OCI-LY7 (cell line): Measurements from ENCODE around the gene IPO4. TPM values are rescaled to one million over a fixed set of nuclear protein-coding genes. Genes with fewer than 3 reads are reported as not detected.

ENCODE experiments used
- BruUV-seq: library from RNA; stranded (reverse); fragments of 400-500 nt; replicated peaks from 2 replicates; lab custom pipeline; 2021; lab: Mats Ljungman, UMichigan
- CTCF ChIA-PET: fragments of 300-600 bp; sonication (Branson Sonifier 250); formaldehyde crosslinking; loops from one replicate; lab custom pipeline; 2022; ENCODE audit warnings: antibody characterized with exemption; ENCODE audit not compliant: unreplicated experiment; lab: Charles Lee
- POLR2A ChIA-PET: fragments of 300-600 bp; sonication (Branson Sonifier 250); formaldehyde crosslinking; loops from one replicate; lab custom pipeline; 2022; ENCODE audit warnings: antibody characterized with exemption; lab: Charles Lee
- DNase-seq: peaks from one replicate; pipeline ENCODE4 v3.0.0-alpha.2; 2015; ENCODE audit warnings: low spot score
- H2AFZ ChIP-seq: fragments of 200-600 bp; sonication (generic), shearing (Covaris generic); 2 replicates; pipeline ENCODE4 v1.6.1; 2014; ENCODE audit warnings: mild to moderate bottlenecking, antibody characterized with exemption, low read length, moderate library complexity
- H3K27ac ChIP-seq: fragments of 200-600 bp; sonication (generic); 2 replicates; pipeline ENCODE4 v1.5.1; 2014; ENCODE audit warnings: mixed run types, low read depth, mild to moderate bottlenecking, moderate library complexity, low read length, inconsistent platforms; ENCODE audit not compliant: poor library complexity, severe bottlenecking
- H3K36me3 ChIP-seq: fragments of 200-600 bp; sonication (generic); 2 replicates; pipeline ENCODE4 v1.6.1; 2014; ENCODE audit warnings: mild to moderate bottlenecking, antibody characterized with exemption, low read length, moderate library complexity, mixed read lengths; ENCODE audit not compliant: insufficient read depth
- H3K4me1 ChIP-seq: fragments of 200-600 bp; sonication (generic); 2 replicates; pipeline ENCODE4 v1.5.1; 2014; ENCODE audit warnings: mild to moderate bottlenecking, low read length; ENCODE audit not compliant: insufficient read depth, poor library complexity, severe bottlenecking
- H3K4me2 ChIP-seq: fragments of 200-600 bp; sonication (generic); 2 replicates; pipeline ENCODE4 v1.6.1; 2014; ENCODE audit warnings: mild to moderate bottlenecking, low read length
- H3K4me3 ChIP-seq: fragments of 200-600 bp; sonication (generic); 2 replicates; pipeline ENCODE4 v1.5.1; 2014; ENCODE audit warnings: mild to moderate bottlenecking, low read depth, low read length; ENCODE audit not compliant: poor library complexity, severe bottlenecking
- H3K79me2 ChIP-seq: fragments of 200-600 bp; sonication (generic); 2 replicates; pipeline ENCODE4 v1.6.1; 2016; ENCODE audit warnings: low read depth, mild to moderate bottlenecking, low read length, moderate library complexity, mixed read lengths; ENCODE audit not compliant: insufficient read depth
- H3K9me2 ChIP-seq: fragments of 200-600 bp; sonication (generic); 2 replicates; pipeline ENCODE4 v1.6.1; 2016; ENCODE audit warnings: mild to moderate bottlenecking, low read length, mixed read lengths; ENCODE audit not compliant: insufficient read depth
- H3K9me3 ChIP-seq: fragments of 200-600 bp; sonication (generic); 2 replicates; pipeline ENCODE4 v1.6.1; 2014; ENCODE audit warnings: mild to moderate bottlenecking, mixed run types, low read length, mixed read lengths
- H4K20me1 ChIP-seq: fragments of 200-600 bp; sonication (generic); 2 replicates; pipeline ENCODE4 v1.6.1; 2014; ENCODE audit warnings: mild to moderate bottlenecking, antibody characterized with exemption, low read length, moderate library complexity, mixed read lengths; ENCODE audit not compliant: insufficient read depth
- CTCF ChIP-seq: fragments of 200-600 bp; sonication (generic); conservative IDR thresholded peaks from 2 replicates; pipeline ENCODE4 v1.5.1; 2014; ENCODE audit warnings: mild to moderate bottlenecking, antibody characterized with exemption, low read length, moderate library complexity, mixed read lengths
- EZH2phosphoT487 ChIP-seq: fragments of 200-600 bp; sonication (generic); IDR thresholded peaks from 2 replicates; pipeline ENCODE4 v1.6.1; 2018; ENCODE audit warnings: low read depth, borderline replicate concordance, mild to moderate bottlenecking, mixed run types, antibody characterized with exemption, low read length, moderate library complexity, mixed read lengths
- intact Hi-C: fragments of 100-400 bp; cut with micrococcal nuclease; formaldehyde crosslinking; loops from one replicate; pipeline ENCODE4 v1.10.0; 2022; ENCODE audit not compliant: unreplicated experiment
- total RNA-seq, 2 experiments: library from RNA; depleted of rRNA in 1 of 2; stranded (reverse); fragments of >200 nt in 1 of 2; shearing (Covaris generic) in 1 of 2; gene quantifications; 2 replicates each; pipeline ENCODE4 v1.2.3, GENCODE V29; 2014 to 2022

Gene IPO4
- total RNA-seq, 2 experiments from 2014 or later = 53.1 to 59.2 TPM

- Histone ChIP-seq H3K4me1 (peaks cover 40% of the 10 kb centered on the region), H2AFZ (peak overlapping the region; percentile 87; the same call in 1 of the 2 replicates), H3K79me2 (peaks cover 20% of the 10 kb centered on the region), H3K9me2 (no peaks in the 10 kb centered on the region), H3K27ac (peak overlapping the region; percentile 23), H3K4me2 (peak overlapping the region; percentile 83), H3K4me3 (peak overlapping the region; percentile 98), H4K20me1 (0 out of 2 replicates have a peak, but pooled peaks cover 6% of the 10 kb centered on the region), H3K9me3 (no peaks in the 10 kb centered on the region), H3K36me3 (peaks cover 27% of the 10 kb centered on the region)
- intact Hi-C loops = no loop called here
- BruUV-seq = no TSS peak
- no peak for DNase-seq
- CTCF ChIA-PET = interaction anchor here (0.5 to 2.1 kb wide), 2 partner anchors 21 to 231 kb away, joined by 3 to 12 read pairs; partner anchors contain the start of genes DCAF11 and NRL
- TF ChIP-seq CTCF (no peak), EZH2phosphoT487 (no peak)
- POLR2A ChIA-PET = interaction anchor here (0.7 to 4.1 kb wide), 13 partner anchors 9 to 134 kb away, joined by 3 to 43 read pairs (median 4); partner anchors contain the start of genes CHMP4A, DCAF11, NRL and PCK2
Measured at GRCh38 chr14:24135584-24135833, 53.1 kb downstream of the IPO4 start.

GRCh38 chr14:24133735-24134134 is 54.9 kb downstream of the IPO4 start:
- CTCF ChIA-PET = no interaction called here
- no peak for DNase-seq
- POLR2A ChIA-PET = interaction anchor here (0.7 to 2.8 kb wide), 5 partner anchors 16 to 813 kb away, joined by 4 to 11 read pairs (median 4); partner anchors contain the start of gene DCAF11
- H3K9me3 ChIP-seq = no peaks in the 10 kb centered on the region
- no peaks in the 10 kb centered on the region for H3K9me2 ChIP-seq
- H4K20me1 ChIP-seq = no peaks in the 10 kb centered on the region
- intact Hi-C loops = no loop called here
- peaks cover 16% of the 10 kb centered on the region for H3K36me3 ChIP-seq
- H3K4me3 ChIP-seq = no peak overlapping the region
- H3K4me2 ChIP-seq = no peak overlapping the region
- BruUV-seq = no TSS peak
- no peak overlapping the region for H3K27ac ChIP-seq
- peaks cover 30% of the 10 kb centered on the region for H3K4me1 ChIP-seq
- TF ChIP-seq CTCF = peak; percentile 23; the same call in 1 of the 2 replicates
- no peak for TF ChIP-seq EZH2phosphoT487
- H3K79me2 ChIP-seq = peaks cover 2% of the 10 kb centered on the region; the same call in 1 of the 2 replicates
- no peak overlapping the region for H2AFZ ChIP-seq

- CTCF ChIA-PET = no interaction called here
Measured at GRCh38 chr14:24132976-24133375, 55.6 kb downstream of the IPO4 start.

More at GRCh38 chr14:24132976-24133375, 55.6 kb downstream of the IPO4 start:
- Histone ChIP-seq H2AFZ (no peak overlapping the region), H3K9me2 (no peaks in the 10 kb centered on the region), H3K79me2 (no peaks in the 10 kb centered on the region), H4K20me1 (no peaks in the 10 kb centered on the region), H3K36me3 (peaks cover 8% of the 10 kb centered on the region), H3K4me2 (no peak overlapping the region), H3K4me3 (no peak overlapping the region), H3K4me1 (peaks cover 32% of the 10 kb centered on the region), H3K9me3 (no peaks in the 10 kb centered on the region), H3K27ac (no peak overlapping the region)
- POLR2A ChIA-PET = interaction anchor here (0.7 to 2.8 kb wide), 5 partner anchors 14 to 23 kb away, joined by 4 to 11 read pairs (median 5); partner anchors contain the start of genes DCAF11, PSME2 and RNF31
- TF ChIP-seq EZH2phosphoT487 (no peak), CTCF (no peak)
- intact Hi-C loops = no loop called here
- no TSS peak for BruUV-seq
- no peak for DNase-seq
